ENCODE data around the gene FSTL1. TPM values are rescaled to one million over a fixed set of nuclear protein-coding genes. Genes with fewer than 3 reads are reported as not detected.
A peak's percentile ranks its signal among the peaks of the same experiment; 100 is the strongest.

FSTL1 gene
- total RNA-seq, 5 donors from 2014 or later (not counting 1 experiment from before 2014, with no cell fraction given), result 0.76 to 5.1 (median 1.5) TPM

DNA sequence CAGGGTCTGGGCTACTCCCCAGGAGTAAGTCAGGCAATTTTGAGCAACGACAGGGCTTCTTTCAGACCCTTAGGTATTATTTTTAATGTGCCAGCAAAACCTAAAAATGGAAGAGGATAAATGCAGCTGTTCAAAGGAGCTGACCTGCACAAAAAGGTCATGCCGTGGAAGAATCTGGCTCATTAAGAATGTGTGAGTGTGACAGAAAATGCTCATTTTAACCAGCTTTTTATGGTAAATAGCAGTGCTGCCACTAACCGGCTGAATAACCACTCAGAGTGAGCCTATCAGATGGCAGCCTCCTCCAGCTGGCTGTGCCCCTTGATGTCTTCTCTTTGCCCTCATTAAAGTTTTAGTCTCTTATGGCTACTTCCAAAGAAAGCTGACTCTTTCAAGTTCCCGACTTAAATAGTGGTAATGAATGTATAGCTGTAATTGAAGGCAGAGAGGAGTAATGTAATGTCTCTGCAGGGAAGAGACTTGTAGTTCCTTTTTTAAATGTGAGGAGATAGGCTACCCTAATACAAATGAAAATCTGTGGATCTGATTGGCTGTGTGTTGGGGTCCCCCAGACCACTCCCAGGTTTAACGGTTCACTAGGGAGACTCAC is 9.5 kb upstream of the FSTL1 start:
- H3K27ac ChIP-seq (ENCODE audit: low read length), result no peak overlapping the region
- ATAC-seq (replicated peaks in 1 of 4) (no peak), DNase-seq (no peak)
- WGBS (ENCODE audit: insufficient coverage), result 91% methylated on average over 3 of the region's 5 CpGs
- no peaks in the 10 kb centered on the region for H3K9me3 Mint-ChIP-seq
- H3K27me3 ChIP-seq (replicated peaks in 1 of 2; ENCODE audit: control insufficient read depth in 2 of 2, extremely low read depth in 1 of 2, insufficient read depth in 2 of 2, low read length in 1 of 2), result peaks cover 0 to 8% of the 10 kb centered on the region in 2 experiments
- no peak overlapping the region for H3K4me3 Mint-ChIP-seq
- no peaks in the 10 kb centered on the region for H3K36me3 ChIP-seq (ENCODE audit: control insufficient read depth in 2 of 2, extremely low read depth in 1 of 2, insufficient read depth in 1 of 2, low read length in 1 of 2)
- H3K36me3 Mint-ChIP-seq, result no peaks in the 10 kb centered on the region
- no peak overlapping the region for H3K4me3 ChIP-seq (ENCODE audit: control insufficient read depth in 1 of 2, extremely low read depth in 1 of 2, low read length in 1 of 2)
- H3K4me1 ChIP-seq (ENCODE audit: control insufficient read depth in 1 of 2, extremely low read depth in 1 of 2, insufficient read depth in 2 of 2, low read length in 2 of 2), result no peaks in the 10 kb centered on the region
- no peaks in the 10 kb centered on the region for H3K9me3 ChIP-seq
- POLR2A ChIA-PET, result no interaction called here
- H3K4me1 Mint-ChIP-seq, result peaks cover 0 to 2% (median 0%) of the 10 kb centered on the region in 3 donors
- peaks cover 12 to 20% of the 10 kb centered on the region in 2 donors for H3K27me3 Mint-ChIP-seq
- H3K27ac Mint-ChIP-seq, result no peak overlapping the region
- CTCF ChIA-PET, result interaction anchor here in 1 of 2 donors (1.0 kb wide), 1 partner anchor 42 kb away, joined by 3 read pairs; no protein-coding TSS in a partner anchor

DNA sequence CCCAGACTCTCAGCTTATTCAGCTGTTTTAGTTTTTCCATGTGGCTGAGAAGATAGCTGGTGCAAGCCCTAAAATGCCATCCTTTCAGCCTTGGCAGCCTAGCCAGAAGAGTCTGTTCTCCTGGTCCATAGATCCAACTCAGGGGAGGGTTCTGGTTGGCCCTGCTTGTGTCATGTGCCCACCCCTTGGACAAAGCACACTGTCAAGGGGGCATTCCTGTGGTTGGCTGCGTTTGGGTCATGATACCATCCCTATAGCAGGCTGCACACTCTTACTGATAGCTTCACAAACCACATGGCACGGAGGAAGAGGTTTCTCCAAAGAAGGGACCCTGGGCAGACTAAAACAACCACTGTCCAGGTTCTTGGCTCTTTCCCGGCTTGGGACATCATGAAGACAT is 8.4 kb upstream of the FSTL1 start:
- DNase-seq (no peak), ATAC-seq (replicated peaks in 1 of 4) (no peak)
- no peak overlapping the region for H3K27ac Mint-ChIP-seq
- peaks cover 16 to 24% of the 10 kb centered on the region in 2 donors for H3K27me3 Mint-ChIP-seq
- H3K4me3 Mint-ChIP-seq, result no peak overlapping the region
- ChIA-PET CTCF (no interaction called here), POLR2A (no interaction called here)
- peaks cover 0 to 2% (median 0%) of the 10 kb centered on the region in 3 donors for H3K4me1 Mint-ChIP-seq
- no peaks in the 10 kb centered on the region for H3K9me3 ChIP-seq
- no peaks in the 10 kb centered on the region for H3K36me3 Mint-ChIP-seq
- peaks cover 0 to 12% of the 10 kb centered on the region in 2 experiments for H3K27me3 ChIP-seq (replicated peaks in 1 of 2; ENCODE audit: control insufficient read depth in 2 of 2, extremely low read depth in 1 of 2, insufficient read depth in 2 of 2, low read length in 1 of 2)
- H3K4me3 ChIP-seq (ENCODE audit: control insufficient read depth in 1 of 2, extremely low read depth in 1 of 2, low read length in 1 of 2), result no peak overlapping the region
- 71% methylated on average over 1 of the region's 3 CpGs for WGBS (ENCODE audit: insufficient coverage)
- H3K9me3 Mint-ChIP-seq, result no peaks in the 10 kb centered on the region
- H3K27ac ChIP-seq (ENCODE audit: low read length), result no peak overlapping the region
- no peaks in the 10 kb centered on the region for H3K36me3 ChIP-seq (ENCODE audit: control insufficient read depth in 2 of 2, extremely low read depth in 1 of 2, insufficient read depth in 1 of 2, low read length in 1 of 2)
- no peaks in the 10 kb centered on the region for H3K4me1 ChIP-seq (ENCODE audit: control insufficient read depth in 1 of 2, extremely low read depth in 1 of 2, insufficient read depth in 2 of 2, low read length in 2 of 2)

DNA sequence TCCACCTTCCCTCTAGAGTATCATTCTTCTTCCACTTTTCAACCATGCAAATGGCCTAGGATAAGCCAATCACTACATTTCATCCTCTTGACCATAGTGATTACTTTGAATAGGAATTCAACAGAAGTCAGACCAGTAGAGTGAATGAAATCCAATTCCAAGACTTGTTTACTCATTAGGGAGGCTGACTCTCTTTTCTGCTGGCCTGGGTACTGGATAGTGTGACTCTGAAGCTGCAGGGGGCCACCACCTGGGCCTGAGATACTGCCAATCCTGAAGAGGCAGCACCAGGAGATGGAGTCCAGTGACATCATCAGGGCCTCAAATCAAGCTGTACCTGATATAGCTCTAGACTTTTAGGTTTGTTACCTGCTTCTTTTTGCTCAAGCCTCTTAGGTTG is 7.0 kb upstream of the FSTL1 start:
- CTCF ChIA-PET, result no interaction called here
- H3K36me3 Mint-ChIP-seq, result no peaks in the 10 kb centered on the region
- Histone ChIP-seq H3K36me3 (ENCODE audit: control insufficient read depth in 2 of 2, extremely low read depth in 1 of 2, insufficient read depth in 1 of 2, low read length in 1 of 2) (no peaks in the 10 kb centered on the region), H3K4me1 (ENCODE audit: control insufficient read depth in 1 of 2, extremely low read depth in 1 of 2, insufficient read depth in 2 of 2, low read length in 2 of 2) (no peaks in the 10 kb centered on the region), H3K27me3 (replicated peaks in 1 of 2; ENCODE audit: control insufficient read depth in 2 of 2, extremely low read depth in 1 of 2, insufficient read depth in 2 of 2, low read length in 1 of 2) (peaks cover 0 to 15% of the 10 kb centered on the region in 2 experiments), H3K27ac (ENCODE audit: low read length) (no peak overlapping the region), H3K9me3 (no peaks in the 10 kb centered on the region), H3K4me3 (ENCODE audit: control insufficient read depth in 1 of 2, extremely low read depth in 1 of 2, low read length in 1 of 2) (no peak overlapping the region)
- ATAC-seq (replicated peaks in 1 of 4), result no peak
- peaks cover 0 to 5% (median 3%) of the 10 kb centered on the region in 3 donors for H3K9me3 Mint-ChIP-seq
- no peak overlapping the region for H3K4me3 Mint-ChIP-seq
- POLR2A ChIA-PET, result no interaction called here
- peaks cover 24 to 31% of the 10 kb centered on the region in 2 donors for H3K27me3 Mint-ChIP-seq
- no peak for DNase-seq
- H3K27ac Mint-ChIP-seq, result no peak overlapping the region
- H3K4me1 Mint-ChIP-seq, result peaks cover 0 to 2% (median 0%) of the 10 kb centered on the region in 3 donors

DNA sequence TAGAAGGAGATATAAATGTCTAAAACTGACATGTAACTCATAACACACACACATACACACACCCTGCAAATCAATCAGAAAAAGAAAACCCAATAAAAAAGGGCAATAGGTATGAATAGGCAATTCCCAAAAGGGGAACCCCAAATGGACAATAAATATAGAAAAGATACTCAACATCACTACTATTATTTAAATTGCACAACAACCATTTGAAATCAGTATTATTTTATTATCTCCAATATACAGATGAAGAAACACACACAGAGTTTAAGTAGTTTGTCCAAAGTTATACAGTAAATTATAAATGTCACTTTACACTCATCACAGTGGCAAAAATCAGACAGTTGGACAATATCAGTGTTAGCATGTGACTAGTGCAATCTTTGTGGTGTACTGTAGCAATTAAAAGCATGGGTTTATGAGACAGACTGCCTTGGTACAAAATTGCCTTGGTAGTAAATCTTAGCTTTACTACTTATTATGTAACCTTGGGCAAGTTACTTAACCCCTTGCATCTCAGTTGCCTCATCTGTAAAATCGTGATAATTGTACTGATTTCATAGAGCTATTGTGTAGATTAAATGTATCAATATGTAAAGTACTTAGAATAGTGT is 3.4 kb upstream of the FSTL1 start:
- ChIA-PET CTCF (no interaction called here), POLR2A (no interaction called here)
- peaks cover 2 to 9% of the 10 kb centered on the region in 2 experiments for H3K4me1 ChIP-seq (ENCODE audit: control insufficient read depth in 1 of 2, extremely low read depth in 1 of 2, insufficient read depth in 2 of 2, low read length in 2 of 2)
- Mint-ChIP-seq H3K36me3 (no peaks in the 10 kb centered on the region), H3K4me1 (peaks cover 8 to 18% (median 9%) of the 10 kb centered on the region in 3 donors), H3K4me3 (no peak overlapping the region), H3K27me3 (peaks cover 37 to 42% of the 10 kb centered on the region in 2 donors), H3K9me3 (peaks cover 0 to 5% (median 3%) of the 10 kb centered on the region in 3 donors), H3K27ac (no peak overlapping the region)
- DNase-seq (no peak), ATAC-seq (replicated peaks in 1 of 4) (no peak)
- no peak overlapping the region for H3K27ac ChIP-seq (ENCODE audit: low read length)
- peaks cover 3 to 40% of the 10 kb centered on the region in 2 experiments for H3K27me3 ChIP-seq (replicated peaks in 1 of 2; ENCODE audit: control insufficient read depth in 2 of 2, extremely low read depth in 1 of 2, insufficient read depth in 2 of 2, low read length in 1 of 2)
- no peak overlapping the region for H3K4me3 ChIP-seq (ENCODE audit: control insufficient read depth in 1 of 2, extremely low read depth in 1 of 2, low read length in 1 of 2)
- no peaks in the 10 kb centered on the region for H3K36me3 ChIP-seq (ENCODE audit: control insufficient read depth in 2 of 2, extremely low read depth in 1 of 2, insufficient read depth in 1 of 2, low read length in 1 of 2)
- no peaks in the 10 kb centered on the region for H3K9me3 ChIP-seq
- no CpG with 5 or more reads among the region's 1 CpG for WGBS (ENCODE audit: insufficient coverage)

DNA sequence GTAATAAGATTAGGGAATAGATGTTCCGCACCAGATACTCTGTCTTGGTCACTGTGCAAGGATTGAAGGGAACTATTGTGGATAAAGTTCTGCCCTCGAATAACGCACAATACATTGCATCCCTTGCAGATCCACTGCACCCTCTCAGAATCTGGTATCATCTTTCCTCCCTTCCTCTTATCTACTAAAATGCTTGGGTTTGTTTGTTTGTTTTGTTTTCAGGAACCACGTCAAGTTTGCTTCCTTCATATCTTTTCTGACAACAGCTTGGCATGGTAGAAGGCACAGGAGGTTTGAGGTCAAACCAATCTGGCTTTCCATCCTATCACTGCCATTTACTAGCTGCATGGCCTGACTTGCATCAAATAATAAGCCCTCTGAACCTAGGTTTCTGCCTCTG is 2.0 kb upstream of the FSTL1 start:
- POLR2A ChIA-PET, result no interaction called here
- Histone ChIP-seq H3K36me3 (ENCODE audit: control insufficient read depth in 2 of 2, extremely low read depth in 1 of 2, insufficient read depth in 1 of 2, low read length in 1 of 2) (no peaks in the 10 kb centered on the region), H3K27ac (ENCODE audit: low read length) (no peak overlapping the region), H3K4me1 (ENCODE audit: control insufficient read depth in 1 of 2, extremely low read depth in 1 of 2, insufficient read depth in 2 of 2, low read length in 2 of 2) (peaks cover 2 to 9% of the 10 kb centered on the region in 2 experiments), H3K4me3 (ENCODE audit: control insufficient read depth in 1 of 2, extremely low read depth in 1 of 2, low read length in 1 of 2) (no peak overlapping the region), H3K27me3 (replicated peaks in 1 of 2; ENCODE audit: control insufficient read depth in 2 of 2, extremely low read depth in 1 of 2, insufficient read depth in 2 of 2, low read length in 1 of 2) (peaks cover 3 to 38% of the 10 kb centered on the region in 2 experiments), H3K9me3 (no peaks in the 10 kb centered on the region)
- CTCF ChIA-PET, result no interaction called here
- H3K9me3 Mint-ChIP-seq, result peaks cover 0 to 5% (median 3%) of the 10 kb centered on the region in 3 donors
- H3K4me3 Mint-ChIP-seq, result peak overlapping the region in 1 of 3 donors; percentile 9
- no peak overlapping the region for H3K27ac Mint-ChIP-seq
- peaks cover 39 to 46% of the 10 kb centered on the region in 2 donors for H3K27me3 Mint-ChIP-seq
- DNase-seq (no peak), ATAC-seq (replicated peaks in 1 of 4) (no peak)
- WGBS (ENCODE audit: insufficient coverage), result no CpG with 5 or more reads among the region's 4 CpGs
- H3K4me1 Mint-ChIP-seq, result peaks cover 8 to 18% (median 9%) of the 10 kb centered on the region in 3 donors
- no peaks in the 10 kb centered on the region for H3K36me3 Mint-ChIP-seq

DNA sequence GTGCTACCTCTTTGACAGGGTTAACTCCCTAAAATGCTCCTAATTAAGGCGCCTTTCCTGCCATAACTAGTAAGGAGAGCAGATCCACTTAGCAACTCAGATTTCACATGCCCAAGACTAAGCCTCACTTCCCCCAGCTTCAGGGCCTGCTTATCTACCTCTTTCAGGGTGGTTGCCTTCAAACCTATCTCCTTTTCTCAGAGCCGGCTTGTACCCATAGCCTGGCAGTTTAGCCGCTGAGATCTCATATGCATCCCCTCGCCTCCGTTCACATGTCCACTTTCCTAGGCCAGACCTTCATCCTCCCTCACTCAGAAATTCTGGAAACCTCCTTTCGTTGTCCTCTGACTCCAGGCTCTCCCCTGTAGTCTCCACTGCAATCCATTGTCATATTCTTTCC is 1.0 kb upstream of the FSTL1 start:
- peak overlapping the region; percentile 44 to 68 (median 49) for H3K4me3 Mint-ChIP-seq
- no peak for DNase-seq
- Histone ChIP-seq H3K36me3 (ENCODE audit: control insufficient read depth in 2 of 2, extremely low read depth in 1 of 2, insufficient read depth in 1 of 2, low read length in 1 of 2) (no peaks in the 10 kb centered on the region), H3K27me3 (replicated peaks in 1 of 2; ENCODE audit: control insufficient read depth in 2 of 2, extremely low read depth in 1 of 2, insufficient read depth in 2 of 2, low read length in 1 of 2) (peaks cover 3 to 48% of the 10 kb centered on the region in 2 experiments), H3K4me3 (ENCODE audit: control insufficient read depth in 1 of 2, extremely low read depth in 1 of 2, low read length in 1 of 2) (no peak overlapping the region), H3K4me1 (ENCODE audit: control insufficient read depth in 1 of 2, extremely low read depth in 1 of 2, insufficient read depth in 2 of 2, low read length in 2 of 2) (peaks cover 2 to 9% of the 10 kb centered on the region in 2 experiments), H3K27ac (ENCODE audit: low read length) (no peak overlapping the region), H3K9me3 (no peaks in the 10 kb centered on the region)
- POLR2A ChIA-PET, result no interaction called here
- peaks cover 8 to 18% (median 9%) of the 10 kb centered on the region in 3 donors for H3K4me1 Mint-ChIP-seq
- H3K27me3 Mint-ChIP-seq, result peaks cover 44 to 52% of the 10 kb centered on the region in 2 donors
- peaks cover 0 to 5% (median 3%) of the 10 kb centered on the region in 3 donors for H3K9me3 Mint-ChIP-seq
- CTCF ChIA-PET, result no interaction called here
- no peak for ATAC-seq (replicated peaks in 1 of 4)
- no peak overlapping the region for H3K27ac Mint-ChIP-seq
- 88% methylated on average over 6 of the region's 6 CpGs for WGBS (ENCODE audit: insufficient coverage)
- no peaks in the 10 kb centered on the region for H3K36me3 Mint-ChIP-seq

All from T-cell (primary cell).